Activated CD8-positive, alpha-beta memory T cell treated with anti-CD3 and anti-CD28 coated beads, Interleukin-2, amount 10 ng/mL, durations not matched to agents 7 days and 5 days (primary cell): ENCODE measurements around the gene ZIC5. TPM values are rescaled to one million over a fixed set of nuclear protein-coding genes. Genes with fewer than 3 reads are reported as not detected.
"Not testable (repeated sequence)": the region's sequence is repeated elsewhere in the genome, so short reads cannot be mapped to it uniquely, and the experiment has no call there.

ENCODE experiments used
- ATAC-seq: fragments of 150-1000 bp; cut with Tn5 transposase; one replicate; pipeline ENCODE4 v1.10.0; 2021; ENCODE audit warnings: moderate library complexity
- CTCF ChIA-PET: fragments of 350-600 bp; sonication (Branson Sonifier 250); formaldehyde crosslinking; loops from one replicate; lab custom pipeline; 2021; ENCODE audit warnings: antibody characterized with exemption; lab: Charles Lee
- DNase-seq: peaks from one replicate; pipeline ENCODE4 v3.0.0-alpha.2; 2020
- H3K27ac Mint-ChIP-seq: one replicate; pipeline ENCODE4 v1.8.0; 2021; ENCODE audit warnings: mild to moderate bottlenecking, mixed read lengths
- H3K27me3 Mint-ChIP-seq: one replicate; pipeline ENCODE4 v1.8.0; 2021; ENCODE audit warnings: mixed read lengths
- H3K36me3 Mint-ChIP-seq: one replicate; pipeline ENCODE4 v1.8.0; 2021; ENCODE audit warnings: mild to moderate bottlenecking, mixed read lengths
- H3K4me1 Mint-ChIP-seq: one replicate; pipeline ENCODE4 v1.8.0; 2021; ENCODE audit warnings: mixed read lengths
- H3K4me3 Mint-ChIP-seq: one replicate; pipeline ENCODE4 v1.8.0; 2021; ENCODE audit warnings: mild to moderate bottlenecking, moderate library complexity, mixed read lengths
- H3K9me3 Mint-ChIP-seq: one replicate; pipeline ENCODE4 v1.8.0; 2022; ENCODE audit warnings: low read depth, mixed read lengths
- total RNA-seq, 2 experiments: library from RNA; stranded (reverse); gene quantifications; one replicate each; pipeline ENCODE4 v1.2.3, GENCODE V29; 2021

ZIC5 gene
- total RNA-seq, 2 experiments from 2014 or later: not detected

- peak overlapping the region; percentile 43 for H3K27ac Mint-ChIP-seq
- no peak overlapping the region for H3K4me3 Mint-ChIP-seq
- peaks cover 2% of the 10 kb centered on the region for H3K36me3 Mint-ChIP-seq
- CTCF ChIA-PET: interaction anchor here (0.8 kb wide), 1 partner anchor 33 kb away, joined by 3 read pairs; no protein-coding TSS in a partner anchor
- ATAC-seq (no peak), DNase-seq (no peak)
- H3K9me3 Mint-ChIP-seq: no peaks in the 10 kb centered on the region
- H3K4me1 Mint-ChIP-seq: peaks cover 13% of the 10 kb centered on the region
- peaks cover 90% of the 10 kb centered on the region for H3K27me3 Mint-ChIP-seq
Observed at GRCh38 chr13:99959127-99959539, 12.4 kb downstream of the ZIC5 start.

- ATAC-seq (no peak), DNase-seq (no peak)
- CTCF ChIA-PET: interaction anchor here (0.8 kb wide), 1 partner anchor 33 kb away, joined by 3 read pairs; no protein-coding TSS in a partner anchor
- Mint-ChIP-seq H3K4me3 (no peak overlapping the region), H3K9me3 (no peaks in the 10 kb centered on the region), H3K27ac (no peak overlapping the region), H3K4me1 (peaks cover 13% of the 10 kb centered on the region), H3K36me3 (peaks cover 2% of the 10 kb centered on the region), H3K27me3 (peaks cover 90% of the 10 kb centered on the region)
Observed at GRCh38 chr13:99958406-99959126, 13.0 kb downstream of the ZIC5 start.

GRCh38 chr13:99956473-99957349, 14.9 kb downstream of the ZIC5 start:
- no peak for DNase-seq
- no peaks in the 10 kb centered on the region for H3K9me3 Mint-ChIP-seq
- H3K36me3 Mint-ChIP-seq: peaks cover 2% of the 10 kb centered on the region
- ATAC-seq: no peak
- CTCF ChIA-PET: interaction anchor here (0.5 to 1.6 kb wide), 5 partner anchors 10 to 273 kb away, joined by 3 to 4 read pairs (median 3); no protein-coding TSS in a partner anchor
- peaks cover 92% of the 10 kb centered on the region for H3K27me3 Mint-ChIP-seq
- H3K27ac Mint-ChIP-seq: no peak overlapping the region
- no peak overlapping the region for H3K4me3 Mint-ChIP-seq
- peaks cover 13% of the 10 kb centered on the region for H3K4me1 Mint-ChIP-seq

GRCh38 chr13:99955747-99956472, 15.7 kb downstream of the ZIC5 start:
- H3K36me3 Mint-ChIP-seq: peaks cover 2% of the 10 kb centered on the region
- H3K9me3 Mint-ChIP-seq: no peaks in the 10 kb centered on the region
- peaks cover 13% of the 10 kb centered on the region for H3K4me1 Mint-ChIP-seq
- H3K27ac Mint-ChIP-seq: no peak overlapping the region
- CTCF ChIA-PET: interaction anchor here (0.5 to 1.6 kb wide), 5 partner anchors 11 to 272 kb away, joined by 3 to 4 read pairs (median 3); no protein-coding TSS in a partner anchor
- no peak overlapping the region for H3K4me3 Mint-ChIP-seq
- DNase-seq: no peak
- peaks cover 91% of the 10 kb centered on the region for H3K27me3 Mint-ChIP-seq
- ATAC-seq: no peak

- no peak for ATAC-seq
- H3K4me3 Mint-ChIP-seq: no peak overlapping the region
- peaks cover 2% of the 10 kb centered on the region for H3K36me3 Mint-ChIP-seq
- CTCF ChIA-PET: interaction anchor here (0.7 kb wide), 1 partner anchor 35 kb away, joined by 3 read pairs; no protein-coding TSS in a partner anchor
- H3K27ac Mint-ChIP-seq: no peak overlapping the region
- DNase-seq: no peak
- no peaks in the 10 kb centered on the region for H3K9me3 Mint-ChIP-seq
- H3K4me1 Mint-ChIP-seq: peaks cover 13% of the 10 kb centered on the region
- H3K27me3 Mint-ChIP-seq: peaks cover 93% of the 10 kb centered on the region
Observed at GRCh38 chr13:99955107-99955746, 16.3 kb downstream of the ZIC5 start.

GRCh38 chr13:99953138-99953755, 18.3 kb downstream of the ZIC5 start:
- no peaks in the 10 kb centered on the region for H3K36me3 Mint-ChIP-seq
- H3K27ac Mint-ChIP-seq: no peak overlapping the region
- H3K27me3 Mint-ChIP-seq: peaks cover 92% of the 10 kb centered on the region
- H3K9me3 Mint-ChIP-seq: no peaks in the 10 kb centered on the region
- DNase-seq (no peak), ATAC-seq (no peak)
- H3K4me3 Mint-ChIP-seq: no peak overlapping the region
- peaks cover 7% of the 10 kb centered on the region for H3K4me1 Mint-ChIP-seq
- CTCF ChIA-PET: interaction anchor here (1.4 kb wide), 1 partner anchor 297 kb away, joined by 4 read pairs; no protein-coding TSS in a partner anchor

GRCh38 chr13:99951666-99952065, 19.9 kb downstream of the ZIC5 start:
- CTCF ChIA-PET, H3K4me1 Mint-ChIP-seq, H3K36me3 Mint-ChIP-seq, H3K9me3 Mint-ChIP-seq, H3K4me3 Mint-ChIP-seq, DNase-seq, ATAC-seq, H3K27ac Mint-ChIP-seq: not testable (repeated sequence)
- peaks cover 87% of the 10 kb centered on the region for H3K27me3 Mint-ChIP-seq

- H3K36me3 Mint-ChIP-seq: no peaks in the 10 kb centered on the region
- H3K9me3 Mint-ChIP-seq: no peaks in the 10 kb centered on the region
- H3K27me3 Mint-ChIP-seq: peaks cover 77% of the 10 kb centered on the region
- DNase-seq: no peak
- H3K27ac Mint-ChIP-seq: no peak overlapping the region
- no peaks in the 10 kb centered on the region for H3K4me1 Mint-ChIP-seq
- no peak overlapping the region for H3K4me3 Mint-ChIP-seq
- CTCF ChIA-PET: no interaction called here
- no peak for ATAC-seq
Observed at GRCh38 chr13:99949679-99950413, 21.7 kb downstream of the ZIC5 start.

- Mint-ChIP-seq H3K27me3 (peaks cover 73% of the 10 kb centered on the region), H3K36me3 (no peaks in the 10 kb centered on the region)
- CTCF ChIA-PET: no interaction called here
Observed at GRCh38 chr13:99948907-99949678, 22.5 kb downstream of the ZIC5 start.

GRCh38 chr13:99948411-99948810, 23.2 kb downstream of the ZIC5 start:
- peaks cover 70% of the 10 kb centered on the region for H3K27me3 Mint-ChIP-seq

More at GRCh38 chr13:99948907-99949678, 22.5 kb downstream of the ZIC5 start:
- Mint-ChIP-seq H3K4me1 (no peaks in the 10 kb centered on the region), H3K4me3 (no peak overlapping the region), H3K9me3 (no peaks in the 10 kb centered on the region), H3K27ac (no peak overlapping the region)
- ATAC-seq (no peak), DNase-seq (no peak)

GRCh38 chr13:99947666-99948065, 23.9 kb downstream of the ZIC5 start:
- Mint-ChIP-seq H3K27ac (no peak overlapping the region), H3K9me3 (no peaks in the 10 kb centered on the region), H3K36me3 (no peaks in the 10 kb centered on the region), H3K4me1 (no peaks in the 10 kb centered on the region), H3K27me3 (peaks cover 63% of the 10 kb centered on the region), H3K4me3 (no peak overlapping the region)
- ATAC-seq (no peak), DNase-seq (no peak)
- CTCF ChIA-PET: no interaction called here

More at GRCh38 chr13:99948411-99948810, 23.2 kb downstream of the ZIC5 start:
- ATAC-seq (no peak), DNase-seq (no peak)
- no peak overlapping the region for H3K27ac Mint-ChIP-seq
- CTCF ChIA-PET: no interaction called here
- H3K4me1 Mint-ChIP-seq: no peaks in the 10 kb centered on the region
- H3K36me3 Mint-ChIP-seq: no peaks in the 10 kb centered on the region
- no peak overlapping the region for H3K4me3 Mint-ChIP-seq
- H3K9me3 Mint-ChIP-seq: no peaks in the 10 kb centered on the region
